Measurements from ENCODE around the gene TCOF1.

The TCOF1 gene, protein sequence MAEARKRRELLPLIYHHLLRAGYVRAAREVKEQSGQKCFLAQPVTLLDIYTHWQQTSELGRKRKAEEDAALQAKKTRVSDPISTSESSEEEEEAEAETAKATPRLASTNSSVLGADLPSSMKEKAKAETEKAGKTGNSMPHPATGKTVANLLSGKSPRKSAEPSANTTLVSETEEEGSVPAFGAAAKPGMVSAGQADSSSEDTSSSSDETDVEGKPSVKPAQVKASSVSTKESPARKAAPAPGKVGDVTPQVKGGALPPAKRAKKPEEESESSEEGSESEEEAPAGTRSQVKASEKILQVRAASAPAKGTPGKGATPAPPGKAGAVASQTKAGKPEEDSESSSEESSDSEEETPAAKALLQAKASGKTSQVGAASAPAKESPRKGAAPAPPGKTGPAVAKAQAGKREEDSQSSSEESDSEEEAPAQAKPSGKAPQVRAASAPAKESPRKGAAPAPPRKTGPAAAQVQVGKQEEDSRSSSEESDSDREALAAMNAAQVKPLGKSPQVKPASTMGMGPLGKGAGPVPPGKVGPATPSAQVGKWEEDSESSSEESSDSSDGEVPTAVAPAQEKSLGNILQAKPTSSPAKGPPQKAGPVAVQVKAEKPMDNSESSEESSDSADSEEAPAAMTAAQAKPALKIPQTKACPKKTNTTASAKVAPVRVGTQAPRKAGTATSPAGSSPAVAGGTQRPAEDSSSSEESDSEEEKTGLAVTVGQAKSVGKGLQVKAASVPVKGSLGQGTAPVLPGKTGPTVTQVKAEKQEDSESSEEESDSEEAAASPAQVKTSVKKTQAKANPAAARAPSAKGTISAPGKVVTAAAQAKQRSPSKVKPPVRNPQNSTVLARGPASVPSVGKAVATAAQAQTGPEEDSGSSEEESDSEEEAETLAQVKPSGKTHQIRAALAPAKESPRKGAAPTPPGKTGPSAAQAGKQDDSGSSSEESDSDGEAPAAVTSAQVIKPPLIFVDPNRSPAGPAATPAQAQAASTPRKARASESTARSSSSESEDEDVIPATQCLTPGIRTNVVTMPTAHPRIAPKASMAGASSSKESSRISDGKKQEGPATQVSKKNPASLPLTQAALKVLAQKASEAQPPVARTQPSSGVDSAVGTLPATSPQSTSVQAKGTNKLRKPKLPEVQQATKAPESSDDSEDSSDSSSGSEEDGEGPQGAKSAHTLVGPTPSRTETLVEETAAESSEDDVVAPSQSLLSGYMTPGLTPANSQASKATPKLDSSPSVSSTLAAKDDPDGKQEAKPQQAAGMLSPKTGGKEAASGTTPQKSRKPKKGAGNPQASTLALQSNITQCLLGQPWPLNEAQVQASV (N-terminal part only)

DNA sequence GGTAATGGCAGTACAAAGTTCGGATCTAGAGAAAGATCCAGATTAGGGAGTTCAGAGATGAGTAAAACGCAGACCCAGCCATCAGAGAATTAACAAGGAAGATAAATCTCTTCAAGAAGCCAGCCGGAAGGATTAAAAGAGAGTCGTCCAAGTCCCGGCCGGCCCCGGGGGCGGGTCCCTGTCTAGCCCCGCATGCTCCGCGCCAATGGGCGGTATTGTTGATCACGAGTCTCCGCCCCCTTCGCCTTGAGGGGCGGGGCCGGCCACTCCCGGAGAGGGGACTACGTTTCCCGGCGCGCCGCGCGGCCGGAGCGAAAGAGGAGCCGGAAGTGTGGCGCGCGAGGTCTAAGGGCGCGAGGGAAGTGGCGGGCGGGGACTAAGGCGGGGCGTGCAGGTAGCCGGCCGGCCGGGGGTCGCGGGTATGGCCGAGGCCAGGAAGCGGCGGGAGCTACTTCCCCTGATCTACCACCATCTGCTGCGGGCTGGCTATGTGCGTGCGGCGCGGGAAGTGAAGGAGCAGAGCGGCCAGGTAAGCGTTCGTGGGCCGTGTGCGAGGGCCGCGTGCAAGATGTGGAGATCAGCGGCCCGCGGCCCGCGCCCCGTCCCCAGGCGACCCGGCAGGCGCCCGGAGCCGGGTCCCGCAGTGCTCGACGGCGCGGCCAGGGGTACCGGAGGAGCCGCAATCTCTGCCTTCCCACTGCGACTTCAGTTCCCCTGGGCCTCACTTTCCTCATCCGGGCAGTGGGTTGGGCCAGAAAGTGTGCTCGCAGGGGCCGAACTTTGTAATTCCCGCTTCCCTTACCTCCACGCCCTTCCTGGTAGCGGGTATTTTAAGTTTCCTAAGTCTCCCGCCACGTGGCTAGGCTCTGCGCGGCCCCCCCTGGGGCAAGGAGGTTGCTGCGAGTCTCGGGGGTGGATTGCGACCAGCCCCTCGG lies at the start of gene TCOF1:
Gene TCOF1 (plus strand): TSS at position 372 of the 935 bp plus-strand sequence. CDS start 50 bp downstream, at position 422.
- peak; percentile 99 for DNase-seq

DNA sequence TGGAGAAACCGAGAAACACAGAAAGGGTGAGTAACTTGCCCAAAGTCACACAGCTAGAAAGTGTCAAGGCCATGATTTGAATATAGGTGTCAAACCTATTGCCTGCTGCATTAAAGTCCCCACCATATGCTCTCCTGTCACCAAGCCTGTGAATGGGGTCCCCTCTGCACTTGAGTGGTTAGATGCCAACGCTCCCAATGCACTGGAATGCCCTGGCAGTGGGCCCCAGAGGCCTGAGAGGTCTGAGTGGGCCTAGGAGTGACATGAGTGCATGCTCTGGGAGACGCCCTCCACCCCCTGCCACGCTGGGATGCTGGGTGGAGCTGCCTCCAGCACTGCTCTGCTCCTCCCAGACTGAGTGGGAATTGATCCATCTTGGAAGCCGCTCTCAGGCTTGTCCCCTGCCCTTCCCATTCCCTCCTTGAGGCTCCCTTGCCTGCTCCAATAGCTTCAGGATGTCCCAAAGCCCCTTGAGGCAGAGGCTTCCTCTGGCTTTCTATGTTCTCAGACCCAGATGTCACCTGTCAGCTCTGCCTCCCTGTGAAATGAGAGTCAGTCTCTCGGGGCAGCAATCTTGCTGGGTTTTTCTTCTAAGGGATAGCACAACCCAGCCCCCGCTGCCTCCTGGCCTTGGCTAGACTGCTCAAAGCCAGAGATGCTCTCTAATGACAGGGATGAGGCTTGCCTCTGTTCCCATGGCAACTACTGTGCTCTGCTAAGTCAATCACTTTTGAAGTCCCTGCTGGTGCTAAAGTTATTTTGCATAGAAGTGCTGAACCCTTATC lies 48.2 kb upstream of the TCOF1 start:
- peak; percentile 73 for DNase-seq

DNA sequence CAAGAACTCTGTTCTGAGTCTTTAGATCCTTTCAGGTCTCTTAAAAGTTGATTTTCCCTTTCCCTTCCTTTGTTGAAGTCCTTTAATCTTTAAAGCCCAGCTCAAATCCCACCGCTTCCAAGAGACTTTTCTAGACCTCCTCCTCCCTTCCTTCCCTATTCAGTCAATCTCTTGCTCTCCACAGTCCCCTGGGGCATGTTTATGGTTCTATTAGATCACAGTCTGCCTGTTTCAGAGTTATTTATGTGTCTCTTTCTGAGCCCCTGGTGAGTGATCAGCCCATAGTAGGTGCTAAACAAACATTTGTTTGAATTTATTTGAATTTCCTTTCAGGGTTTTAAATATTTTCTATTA lies 47.6 kb upstream of the TCOF1 start:
- peak; percentile 69 for DNase-seq

DNA sequence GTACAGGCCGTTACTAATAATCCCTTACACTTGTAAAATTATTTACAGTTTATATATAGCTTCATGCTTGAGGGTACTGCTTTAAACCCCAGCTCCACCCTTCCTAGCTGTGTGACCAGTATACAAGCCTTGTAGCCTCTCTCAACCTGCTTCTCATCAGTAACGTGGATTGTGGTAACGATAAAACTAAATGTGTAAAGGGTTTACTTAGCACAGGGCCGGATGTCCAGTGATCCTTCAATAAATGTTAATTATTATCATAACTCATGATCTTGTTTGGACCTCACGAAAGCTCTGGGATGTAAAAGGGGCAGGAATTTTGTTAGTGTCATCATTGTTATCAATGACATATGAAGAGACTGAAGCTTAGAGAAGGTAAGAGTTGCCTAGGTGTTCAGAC lies 47.3 kb upstream of the TCOF1 start:
- DNase-seq = no peak

DNA sequence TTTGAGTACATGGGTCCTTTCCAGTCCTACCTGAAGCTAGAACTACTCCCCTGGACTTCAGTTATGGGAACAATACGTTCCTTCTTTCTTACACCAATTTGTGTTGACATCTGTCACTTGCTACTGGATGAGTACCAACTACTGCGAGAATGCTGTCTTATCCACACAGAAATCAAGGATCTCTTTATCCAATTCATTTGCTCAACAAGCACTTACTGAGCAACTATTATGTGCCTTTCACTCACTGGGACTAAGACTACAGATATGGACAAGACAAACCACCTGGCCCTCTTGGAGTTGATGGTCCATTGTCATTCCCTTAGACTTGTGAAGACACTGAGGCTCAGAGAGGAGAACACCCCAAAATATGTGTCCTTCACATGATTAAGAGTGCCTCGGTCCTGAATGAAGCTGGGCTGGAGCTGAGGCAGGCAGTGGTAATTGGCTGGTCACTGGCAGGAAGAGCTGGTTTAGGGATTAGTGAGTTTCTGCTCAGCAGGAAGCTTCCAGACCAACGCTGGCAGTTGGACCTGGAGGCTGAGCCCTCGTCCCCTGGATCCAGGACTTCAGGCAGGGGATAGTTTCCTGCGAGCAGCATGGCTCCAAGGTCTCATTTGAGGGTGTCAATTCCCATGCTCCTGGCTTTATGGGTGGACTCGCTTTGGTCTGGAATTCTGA lies 46.3 kb upstream of the TCOF1 start:
- no peak for DNase-seq

DNA sequence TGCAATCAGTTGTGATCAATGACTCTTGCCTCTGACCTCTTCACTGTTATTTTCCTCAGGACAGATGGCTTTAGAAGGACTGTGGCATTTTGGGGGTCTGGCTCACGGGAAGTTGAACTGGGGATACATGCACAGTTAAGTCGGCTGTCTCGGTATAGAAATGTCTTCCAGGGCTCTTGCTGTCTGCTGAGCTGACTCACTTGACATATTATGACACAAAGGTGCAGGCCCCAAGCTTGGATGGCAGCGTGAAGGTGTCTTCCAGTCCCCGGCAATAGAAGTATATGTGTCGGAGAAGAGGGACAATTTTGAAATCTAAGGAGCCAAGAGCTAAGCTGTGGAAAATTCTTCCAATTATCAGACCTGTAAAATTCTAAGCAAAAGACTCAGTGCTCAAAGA lies 45.0 kb upstream of the TCOF1 start:
- DNase-seq = no peak

DNA sequence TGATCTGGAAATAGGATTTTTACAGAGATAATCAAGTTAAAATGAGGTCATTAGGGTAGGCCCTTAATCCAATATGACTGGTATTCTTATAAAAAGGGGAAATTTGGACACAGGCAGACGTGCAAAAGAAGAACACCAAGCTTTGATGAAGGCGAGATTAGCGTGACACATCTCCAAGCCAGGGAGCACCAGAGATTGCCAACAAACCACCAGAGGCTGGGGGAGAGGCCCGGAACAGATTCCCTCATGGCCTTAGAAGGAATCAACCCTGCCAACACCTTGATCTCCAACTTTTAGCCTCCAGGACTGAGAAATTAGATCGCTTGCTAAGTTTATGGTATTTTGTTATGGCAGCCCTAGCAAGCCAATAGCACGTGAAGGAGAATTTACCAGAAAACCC lies 44.0 kb upstream of the TCOF1 start:
- DNase-seq = no peak

DNA sequence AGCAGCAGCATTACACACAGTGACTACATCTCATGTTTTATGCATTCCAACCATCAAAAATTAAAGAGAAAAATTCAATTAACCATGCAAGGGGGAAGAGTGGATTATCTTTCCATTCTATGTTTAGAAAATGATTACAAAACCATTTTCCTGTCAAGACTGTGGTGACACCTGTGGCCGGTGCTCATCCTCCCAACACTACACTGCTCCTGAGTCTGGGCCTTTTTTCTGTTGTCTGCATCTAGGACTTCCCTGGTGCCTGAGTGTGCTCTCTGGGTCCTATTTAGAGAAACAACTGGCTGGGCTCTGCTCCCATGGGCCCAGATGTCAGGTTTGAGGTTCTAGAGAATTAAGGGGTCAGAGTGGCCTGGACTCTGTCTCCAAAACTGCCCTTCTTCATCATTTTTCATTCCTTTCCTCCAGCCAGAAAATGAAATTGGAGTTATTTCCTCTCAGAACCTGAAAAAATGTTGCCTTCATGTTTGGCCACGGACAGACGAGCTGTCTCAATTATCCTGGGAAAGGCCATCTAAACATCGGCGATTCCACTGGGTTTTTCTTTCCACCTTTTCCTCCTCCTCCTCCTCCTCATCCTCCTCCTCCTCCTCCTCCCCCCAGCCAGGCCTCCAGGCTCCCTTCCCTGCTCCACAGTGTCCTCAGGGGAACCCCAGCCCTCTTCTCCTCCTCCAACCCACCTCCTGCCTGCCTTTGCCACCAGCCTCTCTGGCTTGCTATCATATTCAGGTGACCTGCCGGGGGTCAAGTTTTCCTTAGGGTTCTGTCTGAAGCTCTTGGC lies 43.4 kb upstream of the TCOF1 start:
- DNase-seq = no peak

DNA sequence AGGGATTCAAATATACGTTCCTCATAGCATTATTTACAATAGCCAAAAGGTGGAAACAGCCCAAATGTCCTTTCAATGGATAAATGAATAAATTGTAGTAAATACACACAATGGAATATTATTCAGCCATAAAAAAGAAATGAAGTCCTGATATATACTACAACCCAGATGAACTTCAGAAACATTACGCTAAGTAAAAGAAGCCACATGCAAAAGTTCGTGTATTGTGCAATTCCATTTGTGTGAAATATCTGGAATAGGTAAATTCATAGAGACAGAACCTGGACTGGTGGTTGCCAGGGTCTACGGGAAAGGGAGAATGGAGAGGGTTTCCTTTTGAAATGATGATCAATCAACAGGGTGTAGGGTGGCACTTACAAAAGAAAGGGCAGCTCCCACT lies 42.3 kb upstream of the TCOF1 start:
- DNase-seq = no peak

DNA sequence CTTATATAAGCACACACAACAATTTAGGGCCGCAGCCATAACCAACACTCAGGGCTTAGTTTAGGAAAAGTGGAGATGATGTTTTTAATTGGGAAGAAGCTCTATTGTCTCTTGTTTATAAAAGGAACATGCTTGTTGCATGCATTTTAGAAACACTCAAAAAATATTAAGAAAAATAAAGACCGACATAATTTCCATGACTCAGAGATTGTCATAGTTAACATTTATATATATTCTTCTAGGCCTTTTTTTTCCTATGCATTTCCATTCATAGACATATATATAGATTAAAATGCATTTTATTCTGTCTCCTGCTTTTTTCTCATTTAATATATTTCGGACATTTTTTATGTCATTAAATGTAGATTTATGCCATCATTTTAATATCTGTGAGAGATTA lies 41.2 kb upstream of the TCOF1 start:
- no peak for DNase-seq

DNA sequence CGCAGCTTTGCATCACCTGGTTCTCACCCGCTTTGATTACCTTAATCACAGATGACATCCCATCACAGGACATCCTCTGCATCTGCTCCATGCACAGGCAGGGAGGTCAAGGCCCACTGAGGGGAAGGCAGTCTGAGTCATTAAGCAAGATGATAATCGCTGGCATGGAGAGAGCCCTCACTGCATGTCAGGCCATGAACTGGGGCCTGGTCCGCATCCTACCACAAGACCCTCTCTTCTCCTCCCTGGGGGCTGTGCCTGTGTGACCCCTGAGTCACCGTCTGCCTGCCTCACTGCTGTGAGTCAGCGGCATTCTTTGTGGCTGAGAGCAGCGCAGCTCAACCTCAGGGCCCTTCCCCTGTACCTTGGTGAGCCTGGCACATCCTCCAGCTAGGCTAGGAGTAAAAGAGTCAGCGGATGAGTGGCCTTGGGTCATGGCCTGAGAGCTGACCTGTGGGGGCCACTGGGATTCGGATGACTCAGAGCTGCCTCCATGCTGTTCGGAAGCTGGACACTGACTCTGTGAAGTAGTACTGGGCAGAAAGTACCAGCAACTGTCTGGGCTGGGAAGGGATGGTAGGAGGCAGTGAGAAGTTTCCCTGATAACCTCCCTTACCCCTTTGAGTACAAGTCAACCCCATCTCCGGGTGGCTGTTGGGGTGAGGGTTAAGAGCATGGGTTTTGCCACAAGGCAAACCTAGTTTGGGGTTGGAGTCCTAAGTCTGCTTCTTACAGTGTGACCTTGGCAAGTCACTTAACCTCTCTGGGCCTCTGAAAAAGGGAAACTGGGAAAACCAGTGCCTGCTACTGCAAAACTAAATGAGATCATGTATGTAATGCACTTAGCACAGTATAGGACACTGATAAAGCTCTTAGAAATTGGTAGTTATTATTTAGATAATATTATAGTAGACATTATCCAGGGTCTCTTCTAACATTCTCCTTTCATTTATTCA lies 40.2 kb upstream of the TCOF1 start:
- DNase-seq = no peak

DNA sequence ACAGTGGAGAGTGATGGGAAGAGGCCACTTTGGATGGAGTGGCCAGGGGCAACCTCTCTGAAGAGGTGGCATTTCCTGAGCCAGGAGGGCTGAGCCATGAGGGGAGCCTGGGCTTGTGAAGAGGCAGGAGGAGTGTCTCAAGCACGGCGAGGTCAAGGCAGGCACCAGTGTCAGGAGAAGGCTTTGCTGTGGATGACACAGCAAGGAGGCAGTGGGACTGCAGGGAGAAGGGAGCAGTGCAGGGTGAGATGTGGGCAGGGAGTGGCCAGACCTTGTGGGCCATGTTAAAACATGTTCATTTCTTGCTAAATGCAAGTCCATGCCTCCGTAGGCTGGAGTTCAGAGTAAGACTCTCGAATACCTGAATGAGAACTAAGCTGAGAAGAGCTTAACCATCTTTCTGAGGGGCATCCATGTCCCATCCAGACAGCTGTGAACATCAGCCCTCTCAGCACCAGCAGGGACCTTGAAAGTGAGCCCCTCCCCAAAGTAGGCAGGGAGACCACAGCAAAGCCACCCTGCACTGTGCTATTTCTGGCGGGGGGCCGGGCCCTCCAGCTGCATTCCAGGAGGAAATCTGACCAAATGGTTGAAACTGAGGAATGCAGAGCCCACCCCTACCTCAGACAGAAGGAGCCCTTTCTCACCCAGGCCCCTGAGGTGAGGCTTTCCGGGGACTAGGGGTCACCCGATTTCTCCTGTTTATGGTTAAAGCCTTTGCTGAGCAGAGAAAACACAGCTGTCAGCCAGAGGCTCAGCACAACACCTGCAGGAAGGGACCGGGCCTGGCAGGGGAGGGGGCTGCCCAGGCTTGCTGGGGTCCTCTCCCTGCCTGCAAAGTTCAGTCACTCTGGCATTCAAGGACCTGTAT lies 38.6 kb upstream of the TCOF1 start:
- no peak for DNase-seq

DNA sequence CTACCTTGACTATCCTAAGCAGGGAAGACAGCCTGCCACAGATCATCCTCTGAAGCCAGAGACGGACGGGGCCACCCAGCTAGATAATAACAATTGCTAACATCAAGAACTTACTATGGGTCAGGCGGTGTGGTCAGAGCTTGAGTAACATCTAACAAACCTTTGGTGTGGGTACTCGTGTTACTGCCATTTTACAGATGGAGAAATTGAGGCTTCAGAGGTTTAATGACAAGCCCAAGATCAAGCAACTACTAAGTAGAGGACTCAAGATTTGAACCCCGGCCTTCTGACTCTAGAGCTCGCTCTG lies 38.1 kb upstream of the TCOF1 start:
- no peak for DNase-seq

DNA sequence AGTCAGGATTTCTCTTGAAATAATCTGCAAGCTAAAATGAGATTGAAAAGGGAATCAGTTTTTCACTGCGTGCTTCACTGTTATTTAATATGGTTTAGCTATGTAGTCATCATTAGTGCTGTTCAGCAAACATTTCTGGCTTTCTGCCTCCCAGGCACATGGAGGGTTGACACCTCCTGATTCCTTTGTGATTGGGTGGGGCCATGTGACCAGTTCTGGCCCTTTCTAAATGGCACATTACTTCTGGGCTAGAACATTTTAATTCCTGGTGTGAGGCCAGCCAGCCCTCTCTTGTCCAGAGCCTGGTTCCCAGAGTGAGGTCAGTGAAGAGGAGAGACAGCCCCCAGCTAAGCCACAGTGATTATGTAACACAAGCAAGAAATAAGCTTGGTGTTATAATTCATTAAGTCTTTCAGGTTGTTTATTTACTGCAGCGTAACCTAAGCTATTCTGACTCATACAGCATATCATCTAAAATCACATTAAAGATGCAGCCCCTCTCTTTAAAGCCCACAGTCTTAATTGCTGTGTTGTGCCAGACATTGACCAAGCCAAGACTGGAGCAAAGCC lies 37.4 kb upstream of the TCOF1 start:
- DNase-seq = peak; percentile 92

DNA sequence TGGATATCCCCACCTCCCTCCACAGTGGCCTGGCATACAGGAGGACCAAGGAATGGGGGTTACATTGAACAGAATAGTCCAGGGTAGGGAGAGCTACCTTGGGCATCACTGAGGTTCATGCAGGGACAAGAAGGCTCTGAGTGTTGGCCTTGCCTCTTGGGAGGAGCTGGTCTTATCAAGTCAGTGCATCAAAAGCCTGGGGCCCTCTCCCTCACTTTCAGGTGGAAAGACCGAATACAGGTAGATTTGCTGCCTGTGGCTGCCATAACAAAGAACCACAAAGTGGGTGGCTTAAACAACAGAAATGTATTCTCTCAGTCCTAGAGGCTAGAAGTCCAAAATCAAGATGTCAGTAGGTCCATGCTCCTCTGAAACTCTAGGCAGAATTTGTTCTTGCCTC lies 36.3 kb upstream of the TCOF1 start:
- no peak for DNase-seq

DNA sequence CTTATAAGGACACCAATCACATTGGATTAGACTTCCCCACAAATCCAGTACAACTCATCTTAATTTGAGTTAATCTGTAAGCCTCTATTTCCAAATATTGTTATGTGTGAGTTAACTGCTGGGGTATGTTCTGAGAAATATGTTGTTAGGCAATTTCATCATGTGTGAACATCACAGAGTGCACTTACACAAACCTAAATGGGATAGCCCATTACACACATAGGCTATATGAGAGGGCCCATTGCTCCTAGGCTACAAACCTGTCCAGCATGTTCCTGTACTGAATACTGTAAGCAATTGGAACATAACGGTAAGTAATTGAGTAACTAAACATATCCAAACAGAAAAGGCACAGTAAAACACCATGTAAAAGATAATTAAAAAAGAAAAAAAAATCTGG lies 35.7 kb upstream of the TCOF1 start:
- DNase-seq = no peak

DNA sequence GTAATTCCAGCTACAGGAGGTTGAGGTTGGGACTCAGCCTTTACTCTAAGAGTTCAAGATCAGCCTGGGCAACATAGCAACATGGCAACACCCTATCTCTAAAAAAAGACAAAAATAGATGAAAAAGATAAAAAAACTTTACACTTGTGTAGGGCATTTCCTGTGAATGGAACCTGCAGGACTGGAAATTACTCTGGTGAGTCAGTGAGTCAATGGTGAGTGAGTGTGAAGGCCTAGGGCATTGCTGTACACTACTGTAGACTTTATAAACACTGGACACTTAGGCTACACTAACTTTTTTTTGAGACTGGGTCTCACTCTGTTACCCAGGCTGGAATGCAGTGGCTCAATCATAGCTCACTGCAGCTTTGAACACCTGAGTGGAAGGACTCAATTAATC lies 35.3 kb upstream of the TCOF1 start:
- DNase-seq = no peak
